Thymus (tissue), 11 donors: ENCODE data around the gene TCHP. TPM values are rescaled to one million over a fixed set of nuclear protein-coding genes. Genes with fewer than 3 reads are reported as not detected.
A peak's percentile ranks its signal among the peaks of the same experiment; 100 is the strongest.
"Not testable (repeated sequence)": the region's sequence is repeated elsewhere in the genome, so short reads cannot be mapped to it uniquely, and the experiment has no call there.

Source experiments
- DNase-seq, 9 donors: peaks; one replicate each; pipeline ENCODE4 v3.0.0-alpha.2; 2013; ENCODE audit warnings: low spot score in 9 of 9, low read depth in 6 of 9, missing footprints in 1 of 9
- H3K27ac ChIP-seq, 2 donors: one replicate each; pipeline ENCODE4 v1.5.1; 2013; ENCODE audit warnings: control low read depth in 1 of 2, low read depth in 1 of 2, low read length in 1 of 2, mild to moderate bottlenecking in 1 of 2, moderate library complexity in 1 of 2
- H3K27me3 ChIP-seq, 2 donors: one replicate each; pipeline ENCODE4 v1.5.1; 2013; ENCODE audit warnings: low read length in 1 of 2; ENCODE audit not compliant: control insufficient read depth in 2 of 2, insufficient read depth in 1 of 2
- H3K36me3 ChIP-seq, 2 donors: one replicate each; pipeline ENCODE4 v1.5.1; 2013; ENCODE audit warnings: low read length in 1 of 2, mild to moderate bottlenecking in 1 of 2, moderate library complexity in 1 of 2; ENCODE audit not compliant: control insufficient read depth in 2 of 2, insufficient read depth in 2 of 2
- H3K4me1 ChIP-seq, 2 donors: one replicate each; pipeline ENCODE4 v1.5.1; 2013; ENCODE audit warnings: low read length in 2 of 2; ENCODE audit not compliant: control insufficient read depth in 2 of 2, insufficient read depth in 2 of 2
- H3K4me3 ChIP-seq, 2 donors: one replicate each; pipeline ENCODE4 v1.5.1; 2013; ENCODE audit warnings: low read length in 2 of 2, control low read depth in 1 of 2, mild to moderate bottlenecking in 1 of 2
- H3K9me3 ChIP-seq, 2 donors: one replicate each; pipeline ENCODE4 v1.5.1; 2013; ENCODE audit warnings: low read length in 1 of 2, mild to moderate bottlenecking in 1 of 2; ENCODE audit not compliant: control insufficient read depth in 2 of 2, insufficient read depth in 1 of 2
- WGBS: extraction: QIAGEN DNeasy Blood & Tissue Kit; methylation state at CpG from one replicate; pipeline ENCODE4 v1.1.7; 2013; 5-methylcytosine and 5-hydroxymethylcytosine counted together
- polyA plus RNA-seq: library from polyadenylated mRNA; stranded (reverse); fragments of 200-250 nt; gene quantifications from one replicate; pipeline ENCODE4 v1.2.3, GENCODE V29; 2013
- total RNA-seq: library from RNA; stranded (reverse); fragments of 120-200 nt; gene quantifications from one replicate; pipeline ENCODE4 v1.2.4, GENCODE V29; 2013
- donor health status: healthy.

The TCHP gene
- total and polyA plus RNA-seq, 2 donors = 8.0 to 10.0 TPM

- no peak for DNase-seq
- Histone ChIP-seq H3K4me1 (peaks cover 7 to 20% of the 10 kb centered on the region in 2 donors), H3K4me3 (no peak overlapping the region), H3K9me3 (no peaks in the 10 kb centered on the region), H3K27ac (no peak overlapping the region), H3K27me3 (no peaks in the 10 kb centered on the region), H3K36me3 (no peaks in the 10 kb centered on the region)
- WGBS = 98% methylated on average over 6 of the region's 6 CpGs
These were observed 3.0 kb upstream of the TCHP start for GRCh38 chr12:109897029-109897428.

DNA sequence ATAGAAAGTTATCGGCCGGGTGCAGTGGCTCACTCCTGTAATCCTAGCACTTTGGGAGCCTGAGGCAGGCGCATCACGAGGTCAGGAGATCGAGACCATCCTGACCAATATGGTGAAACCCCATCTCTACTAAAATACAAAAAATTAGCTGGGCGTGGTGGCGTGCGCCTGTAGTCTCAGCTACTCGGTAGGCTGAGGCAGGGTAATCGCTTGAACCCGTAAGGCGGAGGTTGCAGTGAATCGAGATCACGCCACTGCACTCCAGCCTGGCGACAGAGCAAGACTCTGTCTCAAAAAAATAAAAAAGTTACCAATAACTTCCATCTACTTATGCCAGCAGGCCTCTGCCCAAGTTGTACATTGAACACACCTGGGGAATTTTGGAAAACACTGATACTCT lies 729 bp upstream of the TCHP start:
- not testable (repeated sequence) for DNase-seq, H3K27me3 ChIP-seq, H3K9me3 ChIP-seq, H3K4me3 ChIP-seq, H3K27ac ChIP-seq
- Histone ChIP-seq H3K4me1 (peaks cover 7 to 11% of the 10 kb centered on the region in 2 donors), H3K36me3 (peaks cover 16 to 17% of the 10 kb centered on the region in 2 donors)
- 97% methylated on average over 15 of the region's 15 CpGs for WGBS

GRCh38 chr12:109900752-109901580 lies 892 bp downstream of the TCHP start:
- Histone ChIP-seq H3K4me3 (peak overlapping the region; percentile 64 to 87), H3K4me1 (peaks cover 7 to 11% of the 10 kb centered on the region in 2 donors), H3K36me3 (peaks cover 32 to 33% of the 10 kb centered on the region in 2 donors), H3K27me3 (no peaks in the 10 kb centered on the region), H3K27ac (peak overlapping the region; percentile 46 to 80), H3K9me3 (no peaks in the 10 kb centered on the region)
- WGBS = 10% methylated on average over 16 of the region's 16 CpGs
- no peak for DNase-seq

- 93% methylated on average over 15 of the region's 15 CpGs for WGBS
- Histone ChIP-seq H3K36me3 (peaks cover 52 to 53% of the 10 kb centered on the region in 2 donors), H3K4me1 (peaks cover 7 to 11% of the 10 kb centered on the region in 2 donors), H3K27me3 (no peaks in the 10 kb centered on the region), H3K4me3 (no peak overlapping the region), H3K9me3 (no peaks in the 10 kb centered on the region), H3K27ac (no peak overlapping the region)
- no peak for DNase-seq
These were observed 2.9 kb downstream of the TCHP start for GRCh38 chr12:109902891-109903418.

DNA sequence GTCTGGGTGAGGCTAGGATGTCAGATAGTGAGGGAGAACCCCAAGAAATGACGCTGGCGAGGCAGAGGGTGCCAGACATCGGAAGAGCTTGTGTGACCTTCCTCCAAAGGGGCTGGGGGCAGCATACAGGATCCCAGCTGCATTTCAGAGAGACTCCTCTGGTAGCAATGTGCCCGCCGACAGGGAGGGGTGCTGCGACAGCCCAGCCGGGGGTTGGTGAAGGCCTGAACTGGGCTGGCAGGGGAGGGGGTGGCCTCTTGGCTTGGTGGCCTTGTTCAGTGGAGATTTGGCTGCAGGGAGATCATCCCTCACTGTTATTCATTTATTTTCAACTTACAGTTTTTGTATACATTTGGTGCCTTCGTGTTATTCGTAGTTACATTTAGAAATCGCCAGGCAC lies 5.2 kb downstream of the TCHP start:
- no peak overlapping the region for H3K4me3 ChIP-seq
- no peak for DNase-seq
- WGBS = 99% methylated on average over 10 of the region's 10 CpGs
- H3K4me1 ChIP-seq = peaks cover 5 to 7% of the 10 kb centered on the region in 2 donors
- peaks cover 67 to 69% of the 10 kb centered on the region in 2 donors for H3K36me3 ChIP-seq
- no peaks in the 10 kb centered on the region for H3K27me3 ChIP-seq
- H3K27ac ChIP-seq = no peak overlapping the region
- H3K9me3 ChIP-seq = no peaks in the 10 kb centered on the region

GRCh38 chr12:109910254-109910968 lies 10.3 kb downstream of the TCHP start:
- H3K27ac ChIP-seq = no peak overlapping the region
- no peak overlapping the region for H3K4me3 ChIP-seq
- DNase-seq = no peak
- peaks cover 75 to 80% of the 10 kb centered on the region in 2 donors for H3K36me3 ChIP-seq
- no peaks in the 10 kb centered on the region for H3K27me3 ChIP-seq
- H3K4me1 ChIP-seq = no peaks in the 10 kb centered on the region
- H3K9me3 ChIP-seq = no peaks in the 10 kb centered on the region
- WGBS = 97% methylated on average over 8 of the region's 8 CpGs

DNA sequence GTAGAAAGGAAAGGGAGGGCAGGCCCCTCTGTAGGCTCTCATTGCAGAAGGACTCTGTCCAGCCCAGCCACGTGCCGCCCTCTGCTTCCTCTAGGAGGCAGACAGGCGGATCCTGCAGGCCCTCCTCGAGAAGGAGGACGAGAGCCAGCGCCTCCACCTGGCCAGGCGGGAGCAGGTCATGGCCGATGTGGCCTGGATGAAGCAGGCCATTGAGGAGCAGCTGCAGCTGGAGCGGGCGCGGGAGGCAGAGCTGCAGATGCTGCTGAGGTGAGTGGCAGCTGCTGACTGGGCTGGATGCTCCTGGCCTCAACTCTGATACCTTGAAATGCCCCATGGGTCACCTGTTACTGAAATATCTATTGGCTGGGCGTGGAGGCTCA lies 10.9 kb downstream of the TCHP start:
- DNase-seq = no peak
- WGBS = 95% methylated on average over 12 of the region's 12 CpGs
- no peaks in the 10 kb centered on the region for H3K9me3 ChIP-seq

DNA sequence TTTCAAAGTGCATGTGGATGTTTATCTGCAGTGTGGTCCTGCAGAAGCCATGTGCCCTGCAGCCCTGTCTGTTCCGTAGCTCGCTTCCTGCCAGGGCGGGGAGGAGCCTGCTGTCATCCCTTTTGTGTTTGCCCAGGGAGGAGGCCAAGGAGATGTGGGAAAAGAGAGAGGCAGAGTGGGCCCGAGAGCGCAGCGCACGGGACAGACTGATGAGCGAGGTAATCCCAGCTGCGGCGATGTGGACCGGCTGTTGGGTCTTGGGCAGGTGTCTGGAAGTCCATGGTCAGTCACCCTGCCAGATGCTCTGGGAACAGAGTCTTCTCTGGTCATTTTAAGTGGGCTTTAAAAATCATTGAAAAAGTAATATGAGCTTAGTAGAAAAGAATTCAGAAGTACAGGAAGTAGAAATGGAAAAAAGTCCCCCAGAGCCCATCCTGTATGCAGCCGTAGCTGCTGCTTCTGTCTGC lies 12.8 kb downstream of the TCHP start:
- WGBS = 97% methylated on average over 12 of the region's 12 CpGs
- DNase-seq = no peak
- Histone ChIP-seq H3K36me3 (peaks cover 74 to 76% of the 10 kb centered on the region in 2 donors), H3K4me1 (no peaks in the 10 kb centered on the region), H3K4me3 (no peak overlapping the region), H3K27me3 (no peaks in the 10 kb centered on the region), H3K9me3 (no peaks in the 10 kb centered on the region), H3K27ac (no peak overlapping the region)

More for the DNA sequence above, 10.9 kb downstream of the TCHP start:
- Histone ChIP-seq H3K27me3 (no peaks in the 10 kb centered on the region), H3K36me3 (peaks cover 75 to 80% of the 10 kb centered on the region in 2 donors), H3K27ac (no peak overlapping the region), H3K4me3 (no peak overlapping the region), H3K4me1 (no peaks in the 10 kb centered on the region)

- Histone ChIP-seq H3K27ac (no peak overlapping the region), H3K4me3 (no peak overlapping the region), H3K36me3 (peaks cover 69 to 73% of the 10 kb centered on the region in 2 donors), H3K27me3 (no peaks in the 10 kb centered on the region), H3K9me3 (no peaks in the 10 kb centered on the region), H3K4me1 (no peaks in the 10 kb centered on the region)
- 98% methylated on average over 16 of the region's 16 CpGs for WGBS
- no peak for DNase-seq
These were observed 14.4 kb downstream of the TCHP start for GRCh38 chr12:109914461-109914860.
